Measurements from ENCODE around the gene LMNB1. TPM values are rescaled to one million over a fixed set of nuclear protein-coding genes. Genes with fewer than 3 reads are reported as not detected.
A peak's percentile ranks its signal among the peaks of the same experiment; 100 is the strongest.
"Not testable (repeated sequence)": the region's sequence is repeated elsewhere in the genome, so short reads cannot be mapped to it uniquely, and the experiment has no call there.

LMNB1 gene
- total RNA-seq, 2 donors from 2014 or later, result 3.7 to 6.2 TPM

- DNase-seq; ATAC-seq; intact Hi-C loops (cut with DNase I): not testable (repeated sequence)
Measured at GRCh38 chr5:126813799-126814198, 36.9 kb downstream of the LMNB1 start.

GRCh38 chr5:126814721-126815404 lies 37.9 kb downstream of the LMNB1 start:
- intact Hi-C loops (cut with DNase I), result no loop called here
- ATAC-seq (no peak), DNase-seq (no peak)

DNA sequence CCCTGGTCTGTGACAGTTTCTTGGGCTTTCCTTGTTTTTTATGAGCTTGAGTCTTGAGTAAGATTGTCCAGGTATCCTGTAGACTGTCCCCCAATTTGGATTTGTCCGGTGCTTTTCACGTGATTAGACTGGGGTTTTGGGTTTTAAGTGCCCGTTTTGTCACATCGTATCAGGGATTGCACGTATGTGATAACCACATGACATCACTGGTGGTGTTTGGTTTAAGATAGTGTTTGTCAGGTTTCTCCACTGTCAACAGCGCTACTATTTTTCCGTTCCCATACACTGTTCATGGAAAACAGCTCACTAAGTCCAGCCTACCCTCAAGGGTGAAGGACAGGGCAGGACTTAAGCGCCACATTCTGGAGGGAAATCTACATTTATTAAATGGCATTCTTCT lies 39.7 kb downstream of the LMNB1 start:
- ATAC-seq (no peak), DNase-seq (no peak)
- intact Hi-C loops (cut with DNase I), result no loop called here

- intact Hi-C loops (cut with DNase I), result no loop called here
- ATAC-seq, result no peak
- no peak for DNase-seq
Measured at GRCh38 chr5:126818736-126819135, 41.8 kb downstream of the LMNB1 start.

DNA sequence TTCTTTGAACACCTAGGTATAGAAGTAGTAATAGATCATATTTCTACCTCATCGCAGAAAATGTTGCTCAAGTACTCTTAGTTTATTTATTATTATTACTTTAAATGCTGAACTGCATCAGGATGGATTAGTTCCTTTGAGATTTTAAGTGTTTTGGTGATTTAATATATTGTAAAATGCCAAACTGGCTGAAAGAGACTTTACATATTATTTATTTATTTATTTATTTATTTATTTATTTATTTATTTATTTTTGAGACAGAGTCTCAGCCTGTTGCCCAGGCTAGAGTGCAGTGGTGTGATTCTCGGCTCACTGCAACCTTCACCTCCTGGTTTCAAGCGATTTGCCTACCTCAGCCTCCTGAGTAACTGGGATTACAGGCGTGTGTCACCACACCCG lies 42.3 kb downstream of the LMNB1 start:
- intact Hi-C loops (cut with DNase I), result no loop called here
- no peak for DNase-seq

DNA sequence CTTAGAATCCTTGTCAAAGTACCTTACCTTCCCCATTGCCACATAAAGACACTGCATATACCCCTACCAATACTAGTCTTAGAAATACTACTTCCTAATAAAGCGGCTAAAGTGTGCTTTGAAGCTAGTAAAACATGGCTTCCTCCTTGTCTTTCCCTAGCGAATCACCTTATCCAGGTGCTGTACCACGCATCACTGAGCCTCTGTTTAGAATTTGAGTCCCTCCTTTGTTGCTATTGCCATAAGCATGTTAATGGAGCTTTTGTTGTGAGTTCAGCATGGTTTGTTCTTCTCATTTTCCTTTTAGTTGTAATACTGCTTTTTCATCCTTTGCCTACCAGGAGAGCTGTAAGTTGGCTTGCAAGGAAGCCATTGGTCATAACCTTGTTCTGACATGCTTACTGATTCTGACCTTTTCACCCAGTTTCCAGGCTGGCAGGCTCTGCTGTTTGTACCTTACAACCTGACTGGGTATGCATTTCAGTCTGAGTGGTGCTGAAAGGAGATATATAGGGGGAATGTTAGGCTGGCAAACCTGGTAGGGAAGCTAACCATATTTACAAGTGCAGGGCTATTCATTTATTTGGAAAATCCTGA lies 49.8 kb downstream of the LMNB1 start:
- DNase-seq, result no peak
- intact Hi-C loops (cut with DNase I), result no loop called here
- ATAC-seq, result no peak

More for the DNA sequence above, 42.3 kb downstream of the LMNB1 start:
- no peak for ATAC-seq

- ATAC-seq, result no peak
- DNase-seq, result no peak
- intact Hi-C loops (cut with DNase I), result no loop called here
Measured at GRCh38 chr5:126829098-126829497, 52.2 kb downstream of the LMNB1 start.

GRCh38 chr5:126830061-126830460 lies 53.1 kb downstream of the LMNB1 start:
- intact Hi-C loops (cut with DNase I), result loop anchor here in 1 of 2 donors (10.0 kb wide), 1 partner anchor 215 kb away; no protein-coding TSS in a partner anchor
- DNase-seq (no peak), ATAC-seq (no peak)

DNA sequence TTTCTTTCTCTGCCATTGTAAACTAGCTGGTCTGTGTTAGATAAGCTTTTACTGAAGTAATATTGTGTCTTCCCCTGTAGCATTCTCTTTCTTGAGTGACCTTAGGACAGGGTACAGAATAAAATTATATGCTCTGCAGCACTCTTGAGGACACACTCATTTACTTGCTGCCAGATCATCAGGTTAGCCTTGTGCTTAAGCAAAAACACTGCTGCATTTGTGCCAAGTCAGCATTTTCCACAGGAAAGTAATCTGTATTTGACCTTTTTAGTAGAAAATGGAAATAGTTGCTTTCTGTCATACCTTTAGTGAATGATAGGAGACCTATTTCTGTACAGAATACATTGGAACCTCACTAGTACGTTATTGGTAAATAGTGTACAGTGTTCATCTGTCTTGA lies 54.2 kb downstream of the LMNB1 start:
- intact Hi-C loops (cut with DNase I), result loop anchor here in 1 of 2 donors (10.0 kb wide), 1 partner anchor 214 kb away; no protein-coding TSS in a partner anchor
- DNase-seq, result no peak
- no peak for ATAC-seq

- DNase-seq (no peak), ATAC-seq (no peak)
- intact Hi-C loops (cut with DNase I), result loop anchor here (5.0 to 10.0 kb wide), 3 partner anchors 208 to 656 kb away; no protein-coding TSS in a partner anchor
Measured at GRCh38 chr5:126836778-126837177, 59.8 kb downstream of the LMNB1 start.

GRCh38 chr5:126837242-126837641 lies 60.3 kb downstream of the LMNB1 start:
- ATAC-seq (no peak), DNase-seq (no peak)
- intact Hi-C loops (cut with DNase I), result loop anchor here (5.0 to 10.0 kb wide), 3 partner anchors 208 to 655 kb away; no protein-coding TSS in a partner anchor

DNA sequence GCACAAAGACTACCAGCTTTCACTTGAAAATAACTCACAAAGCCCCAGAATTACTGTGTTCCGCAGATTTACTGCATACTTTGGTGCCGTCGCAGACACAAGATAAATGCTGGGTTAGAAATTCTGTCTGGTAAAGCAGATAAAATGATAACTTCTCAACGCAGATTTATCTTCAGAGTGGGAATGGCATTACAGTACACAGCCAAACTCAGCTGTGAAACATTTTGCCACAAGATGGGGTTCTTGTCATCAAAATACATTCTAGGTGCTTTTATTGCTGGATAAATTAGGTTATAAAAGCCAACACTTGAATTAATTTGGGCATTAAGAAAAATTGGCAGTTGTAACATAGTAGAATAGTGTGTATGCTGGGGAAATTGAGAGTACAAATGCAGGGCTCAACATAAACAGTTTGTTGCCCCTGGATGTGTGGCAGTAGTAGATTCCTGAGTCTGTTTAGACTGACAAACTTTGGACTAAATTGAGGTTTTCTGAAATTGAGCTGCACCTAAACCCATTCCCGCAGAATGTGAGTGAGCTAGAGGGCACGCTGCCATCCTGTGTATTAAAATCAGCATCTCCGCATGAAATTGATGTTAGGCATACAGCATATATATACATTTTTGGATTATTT lies 61.1 kb downstream of the LMNB1 start:
- intact Hi-C loops (cut with DNase I), result loop anchor here (5.0 to 10.0 kb wide), 3 partner anchors 207 to 654 kb away; no protein-coding TSS in a partner anchor
- ATAC-seq (peak; percentile 67 to 74), DNase-seq (no peak)

- ATAC-seq, DNase-seq: not testable (repeated sequence)
- intact Hi-C loops (cut with DNase I), result loop anchor here (5.0 to 10.0 kb wide), 3 partner anchors 205 to 653 kb away; no protein-coding TSS in a partner anchor
Measured at GRCh38 chr5:126839407-126839806, 62.5 kb downstream of the LMNB1 start.

DNA sequence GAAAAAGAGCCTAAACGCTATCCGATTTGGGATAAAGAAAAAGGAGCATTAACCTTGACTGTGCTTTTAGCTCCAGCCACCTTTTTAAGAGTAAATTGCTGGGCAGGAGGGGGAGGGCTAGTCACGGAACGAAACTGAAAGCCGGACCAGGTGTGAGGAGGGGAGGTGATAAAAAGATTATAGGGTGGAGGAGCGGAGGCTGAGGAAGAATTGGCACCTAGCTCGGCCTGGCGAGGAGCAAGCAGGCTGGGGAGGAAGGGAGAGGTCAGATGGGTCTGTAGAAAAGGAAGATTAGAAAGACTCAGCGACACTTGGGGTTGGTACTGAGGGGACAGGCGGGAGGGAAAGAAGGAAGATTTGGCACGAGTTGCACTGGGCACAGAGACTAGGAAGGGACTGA lies 66.4 kb downstream of the LMNB1 start:
- intact Hi-C loops (cut with DNase I); DNase-seq; ATAC-seq: not testable (repeated sequence)

DNA sequence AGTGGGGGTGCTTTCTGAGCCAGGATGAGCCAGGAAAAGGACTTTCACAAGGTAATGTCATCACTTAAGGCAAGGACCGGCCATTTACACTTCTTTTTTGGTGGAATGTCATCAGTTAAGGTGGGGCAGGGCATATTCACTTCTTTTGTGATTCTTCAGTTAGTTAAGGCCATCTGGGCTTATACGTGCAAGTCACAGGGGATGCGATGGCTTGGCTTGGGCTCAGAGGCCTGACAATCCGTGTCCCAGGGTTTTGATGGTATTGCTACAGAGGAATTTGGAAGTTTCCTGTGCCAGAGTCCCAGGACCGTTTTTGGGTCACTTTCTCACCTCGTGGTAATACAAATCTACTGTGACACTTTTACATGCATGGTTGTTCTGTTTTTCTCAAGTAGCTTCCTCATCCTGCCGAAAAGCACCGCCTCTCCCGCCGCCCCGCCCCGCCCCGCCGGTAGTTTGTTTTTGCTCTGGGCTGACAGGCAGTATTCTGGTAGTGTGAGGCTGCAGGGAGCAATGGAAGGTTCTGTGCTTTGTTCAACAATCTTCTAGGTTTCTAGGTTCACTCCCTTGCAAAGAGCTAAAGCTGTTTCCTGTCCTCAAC lies 68.6 kb downstream of the LMNB1 start:
- intact Hi-C loops (cut with DNase I), result loop anchor here in 1 of 2 donors (5.0 kb wide), 1 partner anchor 197 kb away; no protein-coding TSS in a partner anchor
- DNase-seq (peak; percentile 61), ATAC-seq (peak in 1 of 2 donors; percentile 62)

- intact Hi-C loops (cut with DNase I), result loop anchor here in 1 of 2 donors (5.0 kb wide), 1 partner anchor 196 kb away; no protein-coding TSS in a partner anchor
- DNase-seq (no peak), ATAC-seq (no peak)
Measured at GRCh38 chr5:126846344-126846743, 69.4 kb downstream of the LMNB1 start.

GRCh38 chr5:126846744-126847455 lies 70.0 kb downstream of the LMNB1 start:
- intact Hi-C loops (cut with DNase I), result loop anchor here in 1 of 2 donors (5.0 kb wide), 1 partner anchor 195 kb away; no protein-coding TSS in a partner anchor
- no peak for DNase-seq
- ATAC-seq, result no peak

DNA sequence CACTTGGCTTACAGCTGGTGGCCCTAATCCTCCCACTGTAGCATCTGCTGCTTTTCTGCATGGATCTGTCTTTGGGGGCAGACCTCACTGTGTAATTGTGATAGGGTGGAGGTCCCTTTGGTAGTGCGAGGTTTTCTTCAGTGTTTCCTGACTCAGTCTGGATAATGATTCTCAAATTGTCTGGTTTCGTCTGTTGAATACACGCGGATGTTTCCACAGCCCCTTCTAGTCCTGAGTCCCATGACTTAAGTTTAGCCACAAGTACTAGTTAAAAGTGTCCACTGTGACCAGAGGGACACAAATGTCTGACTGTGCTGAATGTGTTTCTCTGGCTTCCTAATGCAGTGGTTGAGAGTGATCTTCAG lies 70.5 kb downstream of the LMNB1 start:
- DNase-seq, result no peak
- intact Hi-C loops (cut with DNase I), result loop anchor here in 1 of 2 donors (5.0 kb wide), 1 partner anchor 195 kb away; no protein-coding TSS in a partner anchor
- ATAC-seq, result peak in 1 of 2 donors; percentile 27

Data from left cardiac atrium (tissue), 4 donors.